ENCODE results near the gene PACRG.

PACRG gene

GRCh38 chr6:163319609-163320366 is 592.0 kb downstream of the PACRG start:
- TF ChIP-seq CTCF (IDR thresholded peaks at IDR 0.05; ENCODE audit: control insufficient read depth, insufficient read depth, low read depth, low read length, missing control alignments): no peak
- no peak overlapping the region for H3K4me3 ChIP-seq (ENCODE audit: control insufficient read depth, low read depth, low read length)
- no peak for DNase-seq (ENCODE audit: low read depth)

- no peak for TF ChIP-seq CTCF (IDR thresholded peaks at IDR 0.05; ENCODE audit: control insufficient read depth, insufficient read depth, low read depth, low read length, missing control alignments)
- DNase-seq (ENCODE audit: low read depth): no peak
- H3K4me3 ChIP-seq (ENCODE audit: control insufficient read depth, low read depth, low read length): no peak overlapping the region
Measured at GRCh38 chr6:163320402-163320801, 592.6 kb downstream of the PACRG start.

- no peak for DNase-seq (ENCODE audit: low read depth)
- no peak overlapping the region for H3K4me3 ChIP-seq (ENCODE audit: control insufficient read depth, low read depth, low read length)
- TF ChIP-seq CTCF (IDR thresholded peaks at IDR 0.05; ENCODE audit: control insufficient read depth, insufficient read depth, low read depth, low read length, missing control alignments): no peak
Measured at GRCh38 chr6:163320804-163321203, 593.0 kb downstream of the PACRG start.

GRCh38 chr6:163321717-163322116 is 593.9 kb downstream of the PACRG start:
- TF ChIP-seq CTCF (IDR thresholded peaks at IDR 0.05; ENCODE audit: control insufficient read depth, insufficient read depth, low read depth, low read length, missing control alignments): no peak
- H3K4me3 ChIP-seq (ENCODE audit: control insufficient read depth, low read depth, low read length): no peak overlapping the region
- no peak for DNase-seq (ENCODE audit: low read depth)

GRCh38 chr6:163323274-163323673 is 595.5 kb downstream of the PACRG start:
- DNase-seq (ENCODE audit: low read depth): no peak
- no peak overlapping the region for H3K4me3 ChIP-seq (ENCODE audit: control insufficient read depth, low read depth, low read length)
- TF ChIP-seq CTCF (IDR thresholded peaks at IDR 0.05; ENCODE audit: control insufficient read depth, insufficient read depth, low read depth, low read length, missing control alignments): no peak

GRCh38 chr6:163323705-163324104 is 595.9 kb downstream of the PACRG start:
- no peak for TF ChIP-seq CTCF (IDR thresholded peaks at IDR 0.05; ENCODE audit: control insufficient read depth, insufficient read depth, low read depth, low read length, missing control alignments)
- no peak for DNase-seq (ENCODE audit: low read depth)

More at GRCh38 chr6:163323705-163324104, 595.9 kb downstream of the PACRG start:
- H3K4me3 ChIP-seq (ENCODE audit: control insufficient read depth, low read depth, low read length): no peak overlapping the region
